Sigmoid colon (tissue), 7 donors: ENCODE measurements around the gene BCL2L13. TPM values are rescaled to one million over a fixed set of nuclear protein-coding genes. Genes with fewer than 3 reads are reported as not detected.

Experiments used
- DNase-seq: peaks from one replicate; pipeline ENCODE4 v3.0.0-alpha.2; 2019
- H3K27ac ChIP-seq, 4 donors: fragments of 200-600 bp; sonication (generic); one replicate each; pipeline ENCODE4 v1.5.1; 2016 to 2019; ENCODE audit warnings: mild to moderate bottlenecking in 1 of 4
- H3K27me3 ChIP-seq, 3 donors: fragments of 200-600 bp; sonication (generic); one replicate each; pipeline ENCODE4 v1.5.1; 2019; ENCODE audit warnings: mild to moderate bottlenecking in 1 of 3
- H3K36me3 ChIP-seq, 4 donors: fragments of 200-600 bp; sonication (generic); one replicate each; pipeline ENCODE4 v1.5.1; 2016 to 2019
- H3K4me1 ChIP-seq, 4 donors: fragments of 200-600 bp; sonication (generic); one replicate each; pipeline ENCODE4 v1.5.1; 2017 to 2019
- H3K4me3 ChIP-seq, 4 donors: fragments of 200-600 bp; sonication (generic); one replicate each; pipeline ENCODE4 v1.5.1; 2017 to 2019; ENCODE audit warnings: mild to moderate bottlenecking in 2 of 4, moderate library complexity in 1 of 4
- H3K9me3 ChIP-seq, 4 donors: fragments of 200-600 bp in 3 of 4; sonication (generic) in 3 of 4; one replicate each; pipeline versions ENCODE4 v1.5.1 to v1.6.1; 2013 to 2019
- CTCF ChIP-seq, 4 experiments: fragments of 450-650 bp in 3 of 4; fragments of 200-600 bp in 1 of 4; IDR thresholded peaks; one replicate each; pipeline ENCODE4 v1.5.1; 2016 to 2019; ENCODE audit warnings: antibody characterized with exemption in 4 of 4, mild to moderate bottlenecking in 3 of 4, moderate library complexity in 2 of 4
- EP300 ChIP-seq, 4 donors: sonication (generic); formaldehyde crosslinking; IDR thresholded peaks; one replicate each; pipeline ENCODE4 v1.6.1; 2017; ENCODE audit warnings: antibody characterized with exemption in 4 of 4
- POLR2A ChIP-seq, 2 donors: fragments of 450-650 bp; IDR thresholded peaks; one replicate each; pipeline ENCODE4 v1.6.1; 2016; ENCODE audit warnings: antibody characterized with exemption in 2 of 2, mild to moderate bottlenecking in 2 of 2, moderate library complexity in 2 of 2
- POLR2AphosphoS5 ChIP-seq, 4 donors: sonication (generic); formaldehyde crosslinking; IDR thresholded peaks; one replicate each; pipeline ENCODE4 v1.6.1; 2017; ENCODE audit warnings: antibody characterized with exemption in 4 of 4
- WGBS, 2 donors: extraction: QIAGEN DNeasy Blood & Tissue Kit; methylation state at CpG; one replicate each; pipeline ENCODE4 v1.1.7; 2013; 5-methylcytosine and 5-hydroxymethylcytosine counted together
- intact Hi-C: fragments of 100-400 bp; cut with DNase I; formaldehyde crosslinking; loops from one replicate; pipeline ENCODE4 v1.15.1; 2023
- polyA plus RNA-seq, 3 donors: library from polyadenylated mRNA; stranded (reverse); fragments of 200-250 nt; gene quantifications; one replicate each; pipeline ENCODE4 v1.2.3, GENCODE V29; 2013
- total RNA-seq, 4 donors: library from RNA; depleted of rRNA; stranded (reverse); fragments of >200 nt; gene quantifications; one replicate each; pipeline ENCODE4 v1.1.0, GENCODE V29; 2016
- donor health status: healthy with polysubstance abuse.
- donor health status: Bipolar disorder and iron deficiency.
- donor health status: healthy.

BCL2L13 gene
- total and polyA plus RNA-seq, 7 donors = 29.4 to 68.1 (median 59.2) TPM

GRCh38 chr22:17733466-17733865, 94.9 kb downstream of the BCL2L13 start:
- WGBS, 2 donors = 38 to 72% methylated on average over 3 of the region's 3 CpGs
- no peak for TF ChIP-seq POLR2A (IDR thresholded peaks at IDR 0.05)
- no peak for TF ChIP-seq POLR2AphosphoS5 (IDR thresholded peaks at IDR 0.05)
- no peak for TF ChIP-seq CTCF (IDR thresholded peaks at IDR 0.05)
- TF ChIP-seq EP300 (IDR thresholded peaks at IDR 0.05) = no peak
- no peak overlapping the region for H3K4me3 ChIP-seq
- peaks cover 0 to 83% (median 9%) of the 10 kb centered on the region in 4 donors for H3K36me3 ChIP-seq
- H3K4me1 ChIP-seq = no peaks in the 10 kb centered on the region
- no peak overlapping the region for H3K27ac ChIP-seq
- H3K27me3 ChIP-seq = no peaks in the 10 kb centered on the region
- intact Hi-C loops = no loop called here
- peak; percentile 10 for DNase-seq
- H3K9me3 ChIP-seq = no peaks in the 10 kb centered on the region

- intact Hi-C loops = no loop called here
- Histone ChIP-seq H3K36me3 (peaks cover 0 to 76% (median 9%) of the 10 kb centered on the region in 4 donors), H3K27ac (no peak overlapping the region), H3K9me3 (no peaks in the 10 kb centered on the region), H3K27me3 (no peaks in the 10 kb centered on the region), H3K4me1 (no peaks in the 10 kb centered on the region), H3K4me3 (no peak overlapping the region)
- TF ChIP-seq POLR2AphosphoS5 (IDR thresholded peaks at IDR 0.05) = no peak
- no peak for TF ChIP-seq CTCF (IDR thresholded peaks at IDR 0.05)
- no peak for DNase-seq
- WGBS, 2 donors = 49 to 87% methylated on average over 4 of the region's 4 CpGs
Measured at GRCh38 chr22:17734187-17734586, 95.6 kb downstream of the BCL2L13 start.

- no peak for DNase-seq
- Histone ChIP-seq H3K27me3 (no peaks in the 10 kb centered on the region), H3K36me3 (peaks cover 0 to 32% (median 0%) of the 10 kb centered on the region in 4 donors), H3K4me1 (peaks cover 0 to 6% (median 4%) of the 10 kb centered on the region in 4 donors), H3K4me3 (no peak overlapping the region), H3K27ac (no peak overlapping the region), H3K9me3 (no peaks in the 10 kb centered on the region)
- intact Hi-C loops = no loop called here
- no peak for TF ChIP-seq POLR2AphosphoS5 (IDR thresholded peaks at IDR 0.05)
- no peak for TF ChIP-seq EP300 (IDR thresholded peaks at IDR 0.05)
- TF ChIP-seq POLR2A (IDR thresholded peaks at IDR 0.05) = no peak
- TF ChIP-seq CTCF (IDR thresholded peaks at IDR 0.05) = no peak
- WGBS, 2 donors = 93 to 96% methylated on average over 21 of the region's 21 CpGs
Measured at GRCh38 chr22:17738386-17739128, 100.0 kb downstream of the BCL2L13 start.

GRCh38 chr22:17739196-17739975, 100.8 kb downstream of the BCL2L13 start:
- no peak for DNase-seq
- H3K36me3 ChIP-seq = peaks cover 0 to 24% (median 0%) of the 10 kb centered on the region in 4 donors
- peaks cover 0 to 6% (median 4%) of the 10 kb centered on the region in 4 donors for H3K4me1 ChIP-seq
- WGBS, 2 donors = 93 to 94% methylated on average over 36 of the region's 36 CpGs
- H3K27ac ChIP-seq = no peak overlapping the region
- TF ChIP-seq POLR2AphosphoS5 (IDR thresholded peaks at IDR 0.05) (no peak), POLR2A (IDR thresholded peaks at IDR 0.05) (no peak), EP300 (IDR thresholded peaks at IDR 0.05) (no peak), CTCF (IDR thresholded peaks at IDR 0.05) (no peak)
- H3K27me3 ChIP-seq = no peaks in the 10 kb centered on the region
- intact Hi-C loops = no loop called here
- no peaks in the 10 kb centered on the region for H3K9me3 ChIP-seq
- H3K4me3 ChIP-seq = no peak overlapping the region
